Measurements from ENCODE around the gene SPINK5. TPM values are rescaled to one million over a fixed set of nuclear protein-coding genes. Genes with fewer than 3 reads are reported as not detected.

SPINK5 gene
- total RNA-seq, 1 experiment from 2014 or later = 6.0 TPM

GRCh38 chr5:148162038-148162437 is 98.3 kb downstream of the SPINK5 start:
- H2AFZ ChIP-seq (ENCODE audit: low read length) = no peak overlapping the region
- H3K27ac Mint-ChIP-seq = no peak overlapping the region
- no peaks in the 10 kb centered on the region for H3K23me2 ChIP-seq (ENCODE audit: insufficient read length, low read depth, low read length, poor library complexity, severe bottlenecking)
- no peaks in the 10 kb centered on the region for H3K4me1 Mint-ChIP-seq
- H3K4me2 ChIP-seq (ENCODE audit: insufficient read depth, insufficient read length, low read length) = no peak overlapping the region
- H3K18ac ChIP-seq (ENCODE audit: insufficient read length, low read depth, low read length) = no peak overlapping the region
- no peak for TF ChIP-seq CTCF (conservative IDR thresholded peaks at IDR 0.05)
- no peak overlapping the region for H2BK15ac ChIP-seq (ENCODE audit: low read depth, low read length)
- no peaks in the 10 kb centered on the region for H3K27me3 ChIP-seq (ENCODE audit: insufficient read depth, low read length)
- H3T11ph ChIP-seq (ENCODE audit: low read length) = no peak overlapping the region
- WGBS (ENCODE audit: extremely low coverage, insufficient read length, low lambda C conversion rate) = no CpG with 5 or more reads among the region's 1 CpG
- no peak overlapping the region for H3K4ac ChIP-seq (ENCODE audit: low read depth, low read length)
- no peak overlapping the region for H2AK5ac ChIP-seq (ENCODE audit: insufficient read length, low read length)
- H3K27me3 Mint-ChIP-seq (ENCODE audit: low read depth) = no peaks in the 10 kb centered on the region; the same call in 1 of the 2 replicates
- H3K79me1 ChIP-seq (ENCODE audit: insufficient read depth, low read depth, low read length, poor library complexity, severe bottlenecking) = no peaks in the 10 kb centered on the region
- no peak for DNase-seq
- H3K23ac ChIP-seq (ENCODE audit: insufficient read length, low read depth, low read length) = no peak overlapping the region
- no peaks in the 10 kb centered on the region for H3K4me1 ChIP-seq (ENCODE audit: insufficient read depth, low read length)
- no peak overlapping the region for H3K9ac ChIP-seq (ENCODE audit: extremely low read depth, insufficient read length, low read length)
- no peak overlapping the region for H3K56ac ChIP-seq (ENCODE audit: insufficient read length, low read depth, low read length)
- H3K14ac ChIP-seq (ENCODE audit: insufficient read depth, low read length) = no peak overlapping the region
- H2BK20ac ChIP-seq (ENCODE audit: low read depth, low read length, poor library complexity, severe bottlenecking) = no peak overlapping the region
- no peak overlapping the region for H4K91ac ChIP-seq (ENCODE audit: insufficient read length, low read depth, low read length)
- no peak overlapping the region for H3K27ac ChIP-seq (ENCODE audit: insufficient read length, low read depth, low read length)
- no peak overlapping the region for H2BK5ac ChIP-seq (ENCODE audit: insufficient read length, low read length)
- H4K8ac ChIP-seq (replicated peaks; ENCODE audit: insufficient read length, low read depth, low read length) = no peak overlapping the region
- H3K4me3 Mint-ChIP-seq = no peak overlapping the region
- H2BK12ac ChIP-seq (ENCODE audit: insufficient read length, low read depth, low read length) = no peak overlapping the region
- no peak overlapping the region for H2BK120ac ChIP-seq (ENCODE audit: low read depth, low read length, poor library complexity, severe bottlenecking)
- no peaks in the 10 kb centered on the region for H4K20me1 ChIP-seq (ENCODE audit: control insufficient read depth, insufficient read depth, insufficient read length)
- H3K79me2 ChIP-seq (ENCODE audit: insufficient read depth, low read length) = no peaks in the 10 kb centered on the region
- H3K9me3 Mint-ChIP-seq = peaks cover 2 to 4% of the 10 kb centered on the region in 2 experiments; a peak in 2 of 5 replicates
- no peak overlapping the region for H4K5ac ChIP-seq (ENCODE audit: insufficient read length, low read depth, low read length)
- no peaks in the 10 kb centered on the region for H3K9me3 ChIP-seq (ENCODE audit: control insufficient read depth, low read depth, low read length)
- H3K36me3 Mint-ChIP-seq (ENCODE audit: insufficient read depth in 1 of 3, low read depth in 3 of 3) = no peaks in the 10 kb centered on the region

All from H9 (cell line).